Stomach (tissue), 4 donors: ENCODE data around the gene FDXR.

Experiments
- CTCF ChIP-seq, 7 experiments: fragments of 450-650 bp in 4 of 7; fragments of 200-600 bp in 3 of 7; sonication (generic) in 3 of 7; IDR thresholded peaks; one replicate each; pipeline ENCODE4 v1.5.1; 2016 to 2019; ENCODE audit warnings: antibody characterized with exemption in 7 of 7, control low read depth in 2 of 7, mild to moderate bottlenecking in 1 of 7
- EP300 ChIP-seq: sonication (generic); formaldehyde crosslinking; IDR thresholded peaks from one replicate; pipeline ENCODE4 v1.6.1; 2017; ENCODE audit warnings: antibody characterized with exemption
- POLR2A ChIP-seq, 4 donors: fragments of 450-650 bp; IDR thresholded peaks; one replicate each; pipeline ENCODE4 v1.6.1; 2016; ENCODE audit warnings: antibody characterized with exemption in 4 of 4, control low read depth in 2 of 4, mild to moderate bottlenecking in 1 of 4, moderate library complexity in 1 of 4
- POLR2AphosphoS5 ChIP-seq, 3 donors: sonication (generic); formaldehyde crosslinking; IDR thresholded peaks; one replicate each; pipeline ENCODE4 v1.6.1; 2016; ENCODE audit warnings: antibody characterized with exemption in 3 of 3

- TF ChIP-seq CTCF (IDR thresholded peaks at IDR 0.05) (no peak), POLR2A (IDR thresholded peaks at IDR 0.05) (no peak), EP300 (no peak), POLR2AphosphoS5 (IDR thresholded peaks at IDR 0.05) (no peak)
These were observed 50.4 kb downstream of the FDXR start for GRCh38 chr17:74822335-74822938.
